A549 (cell line): ENCODE results near the gene GMCL2.

Source experiments
- CTCF ChIP-seq: fragments of >200 bp; sonication (Bioruptor Twin); formaldehyde crosslinking; IDR thresholded peaks from 3 replicates; pipeline ENCODE4 v1.5.1; 2016
- EP300 ChIP-seq, 2 experiments: fragments of >200 bp; sonication (Bioruptor Twin); formaldehyde crosslinking; IDR thresholded peaks; 2 replicates in 1 of 2; 3 replicates in 1 of 2; pipeline ENCODE4 v1.6.1; 2016 to 2017
- JUN ChIP-seq, 2 experiments: fragments of >200 bp; sonication (Bioruptor Twin); formaldehyde crosslinking; IDR thresholded peaks; 2 replicates in 1 of 2; 3 replicates in 1 of 2; pipeline ENCODE4 v1.6.1; 2016 to 2017
- JUNB ChIP-seq: fragments of >200 bp; sonication (Bioruptor Twin); formaldehyde crosslinking; IDR thresholded peaks from 2 replicates; pipeline ENCODE4 v1.6.1; 2016
- MAFK ChIP-seq: fragments of 450-650 bp; IDR thresholded peaks from 2 replicates; pipeline ENCODE4 v1.6.1; 2014; ENCODE audit not compliant: partially characterized antibody
- MYC ChIP-seq: IDR thresholded peaks from 2 replicates; pipeline ENCODE4 v1.6.1; 2012; ENCODE audit warnings: mild to moderate bottlenecking, inconsistent platforms, low read length, improper control_type of control experiment, borderline replicate concordance
- NR3C1 ChIP-seq: fragments of >200 bp; sonication (Bioruptor Twin); formaldehyde crosslinking; IDR thresholded peaks from 3 replicates; pipeline ENCODE4 v1.6.1; 2017
- POLR2A ChIP-seq: IDR thresholded peaks from 2 replicates; pipeline ENCODE4 v1.6.1; 2012; ENCODE audit warnings: mild to moderate bottlenecking, low read length
- RAD21 ChIP-seq, 2 experiments: fragments of >200 bp in 1 of 2; sonication (Bioruptor Twin) in 1 of 2; formaldehyde crosslinking in 1 of 2; IDR thresholded peaks in 1 of 2; conservative IDR thresholded peaks in 1 of 2; 2 replicates in 1 of 2; 3 replicates in 1 of 2; pipeline ENCODE4 v1.6.1; 2012 to 2018; ENCODE audit warnings: inconsistent platforms in 1 of 2
- RFX5 ChIP-seq: fragments of 450-650 bp; IDR thresholded peaks from 2 replicates; pipeline ENCODE4 v1.7.1; 2014; ENCODE audit warnings: antibody characterized with exemption, mild to moderate bottlenecking, moderate library complexity
- SMC3 ChIP-seq: fragments of >200 bp; sonication (Bioruptor Twin); formaldehyde crosslinking; IDR thresholded peaks from 3 replicates; pipeline ENCODE4 v1.6.1; 2018; ENCODE audit warnings: inconsistent platforms

- TF ChIP-seq POLR2A, result no peak
- TF ChIP-seq JUNB, result no peak
- TF ChIP-seq CTCF, result no peak
- no peak for TF ChIP-seq MAFK
- TF ChIP-seq SMC3, result no peak
- no peak for TF ChIP-seq EP300 (IDR thresholded peaks at IDR 0.05)
- no peak for TF ChIP-seq RFX5
- no peak for TF ChIP-seq RAD21 (conservative IDR thresholded peaks at IDR 0.05 in 1 of 2, IDR thresholded peaks at IDR 0.05 in 1 of 2)
- TF ChIP-seq MYC, result no peak
- TF ChIP-seq NR3C1, result no peak
- no peak for TF ChIP-seq JUN (IDR thresholded peaks at IDR 0.05)
Observed at GRCh38 chr5:178201221-178201926, 14.2 kb upstream of the GMCL2 start.
